Keratinocyte (primary cell): ENCODE results near the gene LYL1. TPM values are rescaled to one million over a fixed set of nuclear protein-coding genes. Genes with fewer than 3 reads are reported as not detected.

Experiments used
- DNase-seq: peaks from one replicate; pipeline ENCODE4 v3.0.0-alpha.2; 2011; ENCODE audit warnings: low read depth, missing footprints, low spot score
- FAIRE-seq: peaks from 2 replicates; lab custom pipeline; 2011; peaks lifted over from hg19 to GRCh38; lab: Jason Lieb, UNC
- H2AFZ ChIP-seq: 2 replicates; pipeline ENCODE4 v1.6.0; 2012; ENCODE audit warnings: low read length, control low read depth, inconsistent platforms; ENCODE audit not compliant: control insufficient read depth
- H3K27ac ChIP-seq: 2 replicates; pipeline ENCODE4 v1.5.1; 2011; ENCODE audit warnings: low read length; ENCODE audit not compliant: control insufficient read depth, insufficient read depth
- H3K27me3 ChIP-seq: 3 replicates; pipeline ENCODE4 v1.6.0; 2011; ENCODE audit warnings: low read length; ENCODE audit not compliant: control insufficient read depth, insufficient read depth; ENCODE audit errors: extremely low read depth
- H3K36me3 ChIP-seq, 2 experiments: 2 replicates in 1 of 2; 3 replicates in 1 of 2; pipeline ENCODE4 v1.5.1; 2011; ENCODE audit warnings: low read length in 2 of 2, mild to moderate bottlenecking in 1 of 2; ENCODE audit not compliant: control insufficient read depth in 2 of 2, insufficient read depth in 2 of 2; ENCODE audit errors: extremely low read depth in 1 of 2
- H3K4me1 ChIP-seq: 3 replicates; pipeline ENCODE4 v1.5.1; 2011; ENCODE audit warnings: low read length; ENCODE audit not compliant: control insufficient read depth, insufficient read depth; ENCODE audit errors: extremely low read depth
- H3K4me2 ChIP-seq: 3 replicates; pipeline ENCODE4 v1.6.0; 2011; ENCODE audit warnings: low read depth, low read length; ENCODE audit not compliant: control insufficient read depth, insufficient read depth; ENCODE audit errors: extremely low read depth
- H3K4me3 ChIP-seq, 3 experiments: fragments of 200-600 bp in 1 of 3; sonication (generic) in 1 of 3; 2 replicates in 2 of 3; 3 replicates in 1 of 3; pipeline ENCODE4 v1.5.1; 2011 to 2016; ENCODE audit warnings: low read length in 3 of 3, mild to moderate bottlenecking in 3 of 3, control low read depth in 2 of 3, inconsistent platforms in 1 of 3, low read depth in 1 of 3, mixed read lengths in 1 of 3, mixed run types in 1 of 3, moderate library complexity in 1 of 3; ENCODE audit not compliant: control insufficient read depth in 2 of 3, insufficient read depth in 2 of 3; ENCODE audit errors: extremely low read depth in 1 of 3
- H3K79me2 ChIP-seq: 2 replicates; pipeline ENCODE4 v1.6.0; 2012; ENCODE audit warnings: low read length; ENCODE audit not compliant: control insufficient read depth, insufficient read depth
- H3K9ac ChIP-seq: 3 replicates; pipeline ENCODE4 v1.6.0; 2011; ENCODE audit warnings: low read length; ENCODE audit not compliant: control insufficient read depth, insufficient read depth; ENCODE audit errors: extremely low read depth
- H3K9me1 ChIP-seq: 3 replicates; pipeline ENCODE4 v1.6.0; 2011; ENCODE audit warnings: low read length; ENCODE audit not compliant: control insufficient read depth, insufficient read depth; ENCODE audit errors: extremely low read depth
- H3K9me3 ChIP-seq: 2 replicates; pipeline ENCODE4 v1.5.1; 2012; ENCODE audit warnings: low read depth, low read length; ENCODE audit not compliant: control insufficient read depth
- H4K20me1 ChIP-seq: 3 replicates; pipeline ENCODE4 v1.6.0; 2011; ENCODE audit warnings: low read length; ENCODE audit not compliant: control insufficient read depth, insufficient read depth; ENCODE audit errors: extremely low read depth
- EZH2 ChIP-seq: IDR thresholded peaks from one replicate; pipeline ENCODE4 v1.6.1; 2012; ENCODE audit warnings: inconsistent platforms, mild to moderate bottlenecking, low read length, moderate library complexity
- dilution Hi-C: fragments of 300-500 bp; cut with MboI; formaldehyde crosslinking; loops from one replicate; pipeline ENCODE4 v1.7.0; 2020; ENCODE audit warnings: low sequenced_read_pairs; ENCODE audit not compliant: extremely low pct_ligation_motif_present
- polyA plus RNA-seq, 5 experiments: library from polyadenylated mRNA; depleted of rRNA in 3 of 5; stranded (reverse) in 3 of 5; stranded (forward) in 1 of 5; unstranded in 1 of 5; fragments of >200 nt; gene quantifications; 1 replicate in 1 of 5; 2 replicates in 3 of 5; 3 replicates in 1 of 5; pipeline versions ENCODE4 v1.2.1 to v1.2.3, GENCODE V29; 2011 to 2012; ENCODE audit warnings: missing spikeins in 2 of 5, low read depth in 1 of 5, low replicate concordance in 1 of 5
- TF ChIP-seq, protein P1 (sequence below), 3 experiments: IDR thresholded peaks in 1 of 3; conservative IDR thresholded peaks in 1 of 3; optimal IDR thresholded peaks in 1 of 3; 2 replicates in 2 of 3; 3 replicates in 1 of 3; pipeline versions ENCODE3 to v1.5.1; 2011; ENCODE audit warnings: low read length in 3 of 3, mild to moderate bottlenecking in 3 of 3, moderate library complexity in 2 of 3, control low read depth in 1 of 3, inconsistent platforms in 1 of 3; ENCODE audit not compliant: insufficient read depth in 2 of 3; ENCODE audit errors: extremely low read depth in 1 of 3

Gene LYL1
- polyA plus RNA-seq, 1 donor (not counting 4 experiments of a cell fraction or from before 2014, with no cell fraction given) = 0.07 TPM

DNA sequence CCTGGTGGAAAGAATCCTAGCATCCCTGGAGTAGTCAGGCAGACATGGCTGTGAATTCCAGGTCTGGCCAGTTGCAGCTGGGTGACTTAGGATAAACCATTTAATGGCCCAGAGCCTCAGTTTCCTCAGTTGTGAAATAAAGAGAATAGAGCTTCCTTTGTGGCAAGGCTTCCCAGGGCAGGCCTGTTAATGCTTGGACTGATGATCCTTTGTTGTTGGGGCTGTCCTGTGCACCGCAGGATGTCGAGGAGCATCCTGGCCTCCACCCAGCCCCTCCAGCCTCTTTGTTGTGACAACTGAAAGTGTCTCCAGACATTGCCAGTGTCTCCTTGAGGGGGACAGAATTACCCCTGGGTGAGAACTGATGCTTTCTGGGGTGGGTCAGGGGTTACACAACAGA, 16.3 kb downstream of the LYL1 start:
- no peaks in the 10 kb centered on the region for H3K9me1 ChIP-seq
- no peaks in the 10 kb centered on the region for H3K27me3 ChIP-seq
- H3K36me3 ChIP-seq = peaks cover 6 to 8% of the 10 kb centered on the region in 2 experiments
- H3K9ac ChIP-seq = no peak overlapping the region
- no peak overlapping the region for H3K4me2 ChIP-seq
- DNase-seq (no peak), FAIRE-seq (no peak)
- no peak for TF ChIP-seq EZH2
- TF ChIP-seq, protein P1, sequence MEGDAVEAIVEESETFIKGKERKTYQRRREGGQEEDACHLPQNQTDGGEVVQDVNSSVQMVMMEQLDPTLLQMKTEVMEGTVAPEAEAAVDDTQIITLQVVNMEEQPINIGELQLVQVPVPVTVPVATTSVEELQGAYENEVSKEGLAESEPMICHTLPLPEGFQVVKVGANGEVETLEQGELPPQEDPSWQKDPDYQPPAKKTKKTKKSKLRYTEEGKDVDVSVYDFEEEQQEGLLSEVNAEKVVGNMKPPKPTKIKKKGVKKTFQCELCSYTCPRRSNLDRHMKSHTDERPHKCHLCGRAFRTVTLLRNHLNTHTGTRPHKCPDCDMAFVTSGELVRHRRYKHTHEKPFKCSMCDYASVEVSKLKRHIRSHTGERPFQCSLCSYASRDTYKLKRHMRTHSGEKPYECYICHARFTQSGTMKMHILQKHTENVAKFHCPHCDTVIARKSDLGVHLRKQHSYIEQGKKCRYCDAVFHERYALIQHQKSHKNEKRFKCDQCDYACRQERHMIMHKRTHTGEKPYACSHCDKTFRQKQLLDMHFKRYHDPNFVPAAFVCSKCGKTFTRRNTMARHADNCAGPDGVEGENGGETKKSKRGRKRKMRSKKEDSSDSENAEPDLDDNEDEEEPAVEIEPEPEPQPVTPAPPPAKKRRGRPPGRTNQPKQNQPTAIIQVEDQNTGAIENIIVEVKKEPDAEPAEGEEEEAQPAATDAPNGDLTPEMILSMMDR (optimal IDR thresholded peaks at IDR 0.05 in 1 of 3, IDR thresholded peaks at IDR 0.05 in 1 of 3, conservative IDR thresholded peaks at IDR 0.05 in 1 of 3; ENCODE audit: extremely low read depth in 1 of 3, insufficient read depth in 2 of 3, low read length in 3 of 3) = no peak
- dilution Hi-C loops = no loop called here
- H3K4me1 ChIP-seq = no peaks in the 10 kb centered on the region
- H3K79me2 ChIP-seq = no peaks in the 10 kb centered on the region
- no peak overlapping the region for H2AFZ ChIP-seq
- no peak overlapping the region for H3K27ac ChIP-seq
- no peaks in the 10 kb centered on the region for H3K9me3 ChIP-seq
- no peak overlapping the region for H3K4me3 ChIP-seq
- H4K20me1 ChIP-seq = no peaks in the 10 kb centered on the region

DNA sequence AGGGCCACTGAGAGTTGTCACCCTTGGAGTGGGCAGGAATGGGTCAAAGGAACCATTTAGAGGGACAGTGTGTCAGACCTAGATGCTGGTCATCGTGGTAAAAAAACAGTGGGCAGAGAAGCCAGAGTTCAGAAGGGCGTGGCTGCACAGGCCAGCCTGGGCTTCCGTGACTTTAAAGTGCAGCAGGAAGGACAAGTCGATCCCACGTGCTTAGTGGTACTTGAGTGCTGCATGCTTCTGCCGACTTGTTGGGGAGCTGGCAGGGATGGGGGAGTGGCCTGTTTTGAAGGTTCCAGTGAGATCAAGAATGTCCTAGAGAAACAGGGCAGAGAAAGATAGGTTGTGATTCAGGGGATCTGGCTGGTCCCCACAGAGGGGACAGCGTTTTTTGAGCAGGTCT, 17.0 kb downstream of the LYL1 start:
- H3K27me3 ChIP-seq = no peaks in the 10 kb centered on the region
- no peak overlapping the region for H3K27ac ChIP-seq
- peaks cover 2 to 8% of the 10 kb centered on the region in 2 experiments for H3K36me3 ChIP-seq
- no peak for TF ChIP-seq EZH2
- TF ChIP-seq, protein P1 (optimal IDR thresholded peaks at IDR 0.05 in 1 of 3, IDR thresholded peaks at IDR 0.05 in 1 of 3, conservative IDR thresholded peaks at IDR 0.05 in 1 of 3; ENCODE audit: extremely low read depth in 1 of 3, insufficient read depth in 2 of 3, low read length in 3 of 3) = no peak
- H3K9me3 ChIP-seq = no peaks in the 10 kb centered on the region
- no peaks in the 10 kb centered on the region for H3K4me1 ChIP-seq
- no peaks in the 10 kb centered on the region for H4K20me1 ChIP-seq
- no peak overlapping the region for H3K4me2 ChIP-seq
- no peaks in the 10 kb centered on the region for H3K9me1 ChIP-seq
- DNase-seq (no peak), FAIRE-seq (no peak)
- H3K4me3 ChIP-seq = no peak overlapping the region
- no peak overlapping the region for H2AFZ ChIP-seq
- no peaks in the 10 kb centered on the region for H3K79me2 ChIP-seq
- dilution Hi-C loops = no loop called here
- H3K9ac ChIP-seq = no peak overlapping the region
